NCI-H2029 (cell line): Measurements from ENCODE around the gene LSMEM2.
"Not testable (repeated sequence)": the region's sequence is repeated elsewhere in the genome, so short reads cannot be mapped to it uniquely, and the experiment has no call there.

Experiments used
- DNase-seq: peaks from one replicate; lab custom pipeline; 2025; lab: John Stamatoyannopoulos, UW

The LSMEM2 gene

GRCh38 chr3:50278123-50278879 lies 586 bp upstream of the LSMEM2 start:
- no peak for DNase-seq

GRCh38 chr3:50279255-50280016 lies 549 bp downstream of the LSMEM2 start:
- no peak for DNase-seq

GRCh38 chr3:50284121-50284520 lies 5.2 kb downstream of the LSMEM2 start:
- DNase-seq = not testable (repeated sequence)

- no peak for DNase-seq
These were observed 7.7 kb downstream of the LSMEM2 start for GRCh38 chr3:50286322-50287227.

- DNase-seq = no peak
These were observed 8.4 kb downstream of the LSMEM2 start for GRCh38 chr3:50287262-50287661.

GRCh38 chr3:50288387-50289007 lies 9.6 kb downstream of the LSMEM2 start:
- no peak for DNase-seq

GRCh38 chr3:50289130-50289529 lies 10.2 kb downstream of the LSMEM2 start:
- no peak for DNase-seq

- DNase-seq = no peak
These were observed 11.3 kb downstream of the LSMEM2 start for GRCh38 chr3:50290161-50290641.

GRCh38 chr3:50292159-50293078 lies 13.5 kb downstream of the LSMEM2 start, which contains the start of gene IFRD2:
TSS of gene IFRD2 (minus strand) at chr3:50292429. CDS start at chr3:50292274, 155 bp downstream.
- DNase-seq = peak; percentile 86

GRCh38 chr3:50293079-50293801 lies 14.4 kb downstream of the LSMEM2 start:
- no peak for DNase-seq

GRCh38 chr3:50294089-50294488 lies 15.2 kb downstream of the LSMEM2 start:
- no peak for DNase-seq

GRCh38 chr3:50294492-50295403 lies 15.9 kb downstream of the LSMEM2 start:
- no peak for DNase-seq

- DNase-seq = no peak
These were observed 16.9 kb downstream of the LSMEM2 start for GRCh38 chr3:50295553-50296431.

GRCh38 chr3:50296721-50297383 lies 18.0 kb downstream of the LSMEM2 start:
- no peak for DNase-seq

- no peak for DNase-seq
These were observed 18.5 kb downstream of the LSMEM2 start for GRCh38 chr3:50297384-50297775.

GRCh38 chr3:50297896-50298725 lies 19.2 kb downstream of the LSMEM2 start:
- no peak for DNase-seq
